BLaER1 treated with 17β-estradiol and CSF1 and Interleukin-3, amounts not matched to agents 10 nM and 100 nM (cell line): Measurements from ENCODE around the gene AMPD1.

Experiments
- H3K27ac ChIP-seq, 11 experiments: shearing (Covaris generic); formaldehyde crosslinking; 2 replicates each; pipeline ENCODE4 v1.8.1; 2022
- H3K27me3 ChIP-seq, 11 experiments: shearing (Covaris generic); formaldehyde crosslinking; 2 replicates each; pipeline ENCODE4 v1.8.1; 2022
- H3K36me3 ChIP-seq, 11 experiments: shearing (Covaris generic); formaldehyde crosslinking; 2 replicates each; pipeline ENCODE4 v1.8.1; 2022
- H3K4me1 ChIP-seq, 10 experiments: shearing (Covaris generic); formaldehyde crosslinking; 2 replicates each; pipeline ENCODE4 v1.8.1; 2022
- H3K4me2 ChIP-seq, 11 experiments: shearing (Covaris generic); formaldehyde crosslinking; 2 replicates each; pipeline ENCODE4 v1.8.1; 2022
- H3K4me3 ChIP-seq, 10 experiments: shearing (Covaris generic); formaldehyde crosslinking; 2 replicates each; pipeline ENCODE4 v1.8.1; 2022
- H3K9ac ChIP-seq, 11 experiments: shearing (Covaris generic); formaldehyde crosslinking; 2 replicates each; pipeline ENCODE4 v1.8.1; 2022
- H3K9me3 ChIP-seq, 11 experiments: shearing (Covaris generic); formaldehyde crosslinking; replicated peaks in 1 of 11; 2 replicates each; pipeline ENCODE4 v1.8.1; 2022
- H4K20me1 ChIP-seq, 11 experiments: shearing (Covaris generic); formaldehyde crosslinking; 2 replicates each; pipeline ENCODE4 v1.8.1; 2022
- Cebpa-rat ChIP-seq, 11 experiments: shearing (Covaris generic); IDR thresholded peaks; 2 replicates each; pipeline ENCODE4 v1.8.1; 2022

AMPD1 gene

GRCh38 chr1:114723457-114723856 lies 28.1 kb upstream of the AMPD1 start:
- TF ChIP-seq Cebpa-rat (IDR thresholded peaks at IDR 0.05): no peak
- peaks cover 100% of the 10 kb centered on the region in 11 experiments for H3K36me3 ChIP-seq

GRCh38 chr1:114720492-114720891 lies 25.1 kb upstream of the AMPD1 start:
- H3K36me3 ChIP-seq: peaks cover 82 to 92% (median 86%) of the 10 kb centered on the region in 11 experiments
- peaks cover 5 to 13% (median 9%) of the 10 kb centered on the region in 10 experiments for H3K4me1 ChIP-seq
- H3K9ac ChIP-seq: no peak overlapping the region
- no peak overlapping the region for H3K4me2 ChIP-seq
- H3K9me3 ChIP-seq: no peaks in the 10 kb centered on the region
- H3K27me3 ChIP-seq: no peaks in the 10 kb centered on the region
- peaks cover 0 to 30% (median 22%) of the 10 kb centered on the region in 11 experiments; a peak in 13 of 22 replicates for H4K20me1 ChIP-seq
- TF ChIP-seq Cebpa-rat (IDR thresholded peaks at IDR 0.05): no peak
- no peak overlapping the region for H3K27ac ChIP-seq
- no peak overlapping the region for H3K4me3 ChIP-seq

More at GRCh38 chr1:114723457-114723856, 28.1 kb upstream of the AMPD1 start:
- no peak overlapping the region for H3K9ac ChIP-seq
- no peaks in the 10 kb centered on the region for H3K4me1 ChIP-seq
- no peak overlapping the region for H3K4me3 ChIP-seq
- H4K20me1 ChIP-seq: peaks cover 16 to 59% (median 39%) of the 10 kb centered on the region in 11 experiments; a peak in 20 of 22 replicates
- H3K4me2 ChIP-seq: no peak overlapping the region
- no peak overlapping the region for H3K27ac ChIP-seq
- H3K27me3 ChIP-seq: no peaks in the 10 kb centered on the region
- no peaks in the 10 kb centered on the region for H3K9me3 ChIP-seq

- no peak for TF ChIP-seq Cebpa-rat (IDR thresholded peaks at IDR 0.05)
- no peak overlapping the region for H3K27ac ChIP-seq
- no peaks in the 10 kb centered on the region for H3K9me3 ChIP-seq
- H4K20me1 ChIP-seq: peaks cover 0 to 28% (median 19%) of the 10 kb centered on the region in 11 experiments; a peak in 8 of 22 replicates
- peaks cover 13 to 22% (median 16%) of the 10 kb centered on the region in 10 experiments for H3K4me1 ChIP-seq
- peaks cover 78 to 92% (median 84%) of the 10 kb centered on the region in 11 experiments for H3K36me3 ChIP-seq
- no peaks in the 10 kb centered on the region for H3K27me3 ChIP-seq
- no peak overlapping the region for H3K9ac ChIP-seq
- no peak overlapping the region for H3K4me2 ChIP-seq
- no peak overlapping the region for H3K4me3 ChIP-seq
Observed at GRCh38 chr1:114719424-114719787, 24.1 kb upstream of the AMPD1 start.

GRCh38 chr1:114718661-114719423 lies 23.5 kb upstream of the AMPD1 start:
- no peak overlapping the region for H3K9ac ChIP-seq
- H3K4me3 ChIP-seq: no peak overlapping the region
- no peaks in the 10 kb centered on the region for H3K27me3 ChIP-seq
- H3K4me2 ChIP-seq: no peak overlapping the region
- H3K9me3 ChIP-seq: no peaks in the 10 kb centered on the region
- no peak for TF ChIP-seq Cebpa-rat (IDR thresholded peaks at IDR 0.05)
- no peak overlapping the region for H3K27ac ChIP-seq
- H4K20me1 ChIP-seq: peaks cover 0 to 28% (median 19%) of the 10 kb centered on the region in 11 experiments; a peak in 8 of 22 replicates
- peaks cover 72 to 92% (median 82%) of the 10 kb centered on the region in 11 experiments for H3K36me3 ChIP-seq
- H3K4me1 ChIP-seq: peaks cover 13 to 24% (median 16%) of the 10 kb centered on the region in 10 experiments

- TF ChIP-seq Cebpa-rat (IDR thresholded peaks at IDR 0.05): no peak
- Histone ChIP-seq H3K4me1 (peaks cover 13 to 24% (median 16%) of the 10 kb centered on the region in 10 experiments), H3K4me3 (peak within 1 kb of the TSS; percentile 77 to 96 (median 84)), H3K27ac (peak within 1 kb of the TSS; percentile 90 to 98 (median 94)), H3K9ac (peak within 1 kb of the TSS; percentile 90 to 97 (median 95)), H4K20me1 (peaks cover 6 to 28% (median 15%) of the 10 kb centered on the region in 11 experiments; a peak in 13 of 22 replicates), H3K9me3 (no peaks in the 10 kb centered on the region), H3K4me2 (peak within 1 kb of the TSS; percentile 79 to 95 (median 89)), H3K36me3 (peaks cover 72 to 92% (median 82%) of the 10 kb centered on the region in 11 experiments), H3K27me3 (no peaks in the 10 kb centered on the region)
Observed at GRCh38 chr1:114716304-114717170, 21.2 kb upstream of the AMPD1 start, which contains the start of gene NRAS. Gene NRAS (minus strand): TSS chr1:114716771. CDS start chr1:114716160, 611 bp downstream.

GRCh38 chr1:114715952-114716303 lies 20.6 kb upstream of the AMPD1 start:
- H3K4me1 ChIP-seq: peaks cover 13 to 24% (median 16%) of the 10 kb centered on the region in 10 experiments
- TF ChIP-seq Cebpa-rat (IDR thresholded peaks at IDR 0.05): no peak
- no peaks in the 10 kb centered on the region for H3K9me3 ChIP-seq
- peaks cover 72 to 92% (median 82%) of the 10 kb centered on the region in 11 experiments for H3K36me3 ChIP-seq
- H3K27ac ChIP-seq: peak overlapping the region; percentile 90 to 98 (median 94)
- H3K9ac ChIP-seq: peak overlapping the region; percentile 90 to 97 (median 95)
- peaks cover 4 to 28% (median 15%) of the 10 kb centered on the region in 11 experiments; a peak in 13 of 22 replicates for H4K20me1 ChIP-seq
- H3K4me2 ChIP-seq: peak overlapping the region; percentile 79 to 95 (median 89)
- H3K4me3 ChIP-seq: peak overlapping the region; percentile 77 to 96 (median 84)
- H3K27me3 ChIP-seq: no peaks in the 10 kb centered on the region

GRCh38 chr1:114712977-114713376 lies 17.6 kb upstream of the AMPD1 start:
- Histone ChIP-seq H3K27me3 (no peaks in the 10 kb centered on the region), H3K9me3 (no peaks in the 10 kb centered on the region), H3K4me1 (peaks cover 13 to 24% (median 16%) of the 10 kb centered on the region in 10 experiments), H3K4me2 (no peak overlapping the region), H4K20me1 (peaks cover 0 to 33% (median 12%) of the 10 kb centered on the region in 11 experiments; a peak in 11 of 22 replicates), H3K27ac (no peak overlapping the region), H3K9ac (no peak overlapping the region), H3K36me3 (peaks cover 68 to 91% (median 79%) of the 10 kb centered on the region in 11 experiments), H3K4me3 (no peak overlapping the region)
- no peak for TF ChIP-seq Cebpa-rat (IDR thresholded peaks at IDR 0.05)

- Histone ChIP-seq H3K4me1 (peaks cover 5 to 12% (median 6%) of the 10 kb centered on the region in 10 experiments; a peak in 19 of 20 replicates), H3K4me3 (no peak overlapping the region), H3K9ac (0 out of 22 replicates have a peak overlapping the region, but pooled peaks of 1 of the 11 experiments have one; percentile 15), H3K36me3 (peaks cover 85 to 98% (median 95%) of the 10 kb centered on the region in 11 experiments), H3K9me3 (no peaks in the 10 kb centered on the region), H3K27ac (no peak overlapping the region), H3K4me2 (no peak overlapping the region), H3K27me3 (no peaks in the 10 kb centered on the region), H4K20me1 (peaks cover 0 to 33% (median 12%) of the 10 kb centered on the region in 11 experiments; a peak in 12 of 22 replicates)
- TF ChIP-seq Cebpa-rat (IDR thresholded peaks at IDR 0.05): no peak
Observed at GRCh38 chr1:114710360-114710759, 15.0 kb upstream of the AMPD1 start.
